GM21381 (cell line): ENCODE results near the gene USP15.
"Not testable (repeated sequence)": the region's sequence is repeated elsewhere in the genome, so short reads cannot be mapped to it uniquely, and the experiment has no call there.

Experiments used
- ATAC-seq: cut with Tn5 transposase; IDR thresholded peaks from one replicate; pipeline ENCODE4 v1.9.1; 2021; ENCODE audit warnings: mild to moderate bottlenecking, moderate library complexity; ENCODE audit not compliant: unreplicated experiment

Gene USP15

DNA sequence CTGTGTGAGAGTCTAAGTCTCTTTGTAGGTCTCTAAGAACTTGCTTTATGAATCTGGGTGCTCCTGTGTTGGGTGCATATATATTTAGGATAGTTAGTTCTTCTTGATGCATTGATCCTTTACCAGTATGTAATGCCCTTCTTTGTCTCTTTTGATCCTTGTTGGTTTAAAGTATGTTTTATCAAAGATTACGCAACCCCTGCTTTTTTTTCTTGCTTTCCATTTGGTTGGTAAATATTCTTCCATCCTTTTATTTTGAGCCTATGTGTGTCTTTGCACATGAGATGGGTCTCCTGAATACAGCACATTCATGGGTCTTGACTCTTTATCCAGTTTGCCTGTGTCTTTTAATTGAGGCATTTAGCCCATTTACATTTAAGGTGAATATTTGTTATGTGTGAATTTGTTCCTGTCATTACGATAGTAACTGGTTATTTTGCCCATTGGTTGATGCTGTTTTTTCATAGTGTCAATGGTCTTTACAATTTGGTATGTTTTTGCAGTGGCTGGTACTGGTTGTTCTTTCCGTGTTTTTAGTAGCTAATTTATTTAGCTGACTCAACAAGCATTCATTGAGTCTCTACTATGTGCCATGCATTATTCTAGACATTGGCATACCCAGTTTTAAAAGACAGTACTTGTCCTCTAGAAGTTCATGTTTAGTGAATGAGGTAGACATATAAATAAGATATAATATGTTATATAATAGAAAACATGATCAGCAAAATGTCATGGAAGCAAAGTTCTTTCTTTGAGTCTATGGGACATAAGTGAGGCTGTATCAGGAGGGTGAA lies 108.4 kb downstream of the USP15 start:
- ATAC-seq: not testable (repeated sequence)

DNA sequence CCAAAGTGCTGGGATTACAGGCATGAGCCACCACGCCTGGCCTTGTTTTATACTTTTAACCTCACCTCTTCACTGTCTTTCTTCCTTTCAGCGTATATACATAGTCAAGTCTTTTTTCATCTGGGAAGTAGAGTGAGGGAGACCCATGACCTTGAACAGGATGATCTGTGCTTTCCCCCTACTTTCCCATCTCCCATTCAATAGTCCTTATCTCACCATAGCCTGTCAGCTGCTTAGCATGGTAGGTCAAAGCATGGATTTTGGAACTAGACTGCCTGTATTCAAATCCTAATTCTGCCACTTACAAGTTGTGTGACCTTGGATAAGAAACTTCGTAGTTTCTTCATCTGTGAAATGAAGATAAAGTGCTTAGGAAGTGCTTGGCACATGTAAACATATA lies 110.0 kb downstream of the USP15 start:
- ATAC-seq: no peak

DNA sequence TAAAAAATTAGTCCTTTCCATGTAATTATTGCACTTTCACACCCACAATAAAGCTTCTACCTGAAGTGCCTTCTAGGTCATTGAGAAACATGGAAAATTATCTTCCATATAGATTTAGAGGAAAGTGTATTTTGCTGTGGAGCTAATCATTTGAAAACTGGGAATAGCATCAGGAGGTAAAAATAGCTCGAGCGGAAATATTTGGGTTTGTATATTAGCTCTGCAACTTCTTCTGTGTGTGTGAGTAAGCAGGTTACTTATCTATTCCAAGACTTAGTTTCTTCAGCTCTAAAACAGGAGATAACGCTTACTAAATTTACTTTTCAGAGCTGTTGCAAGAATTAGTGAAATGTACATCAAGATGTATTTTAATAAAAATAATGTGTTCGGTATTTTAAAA lies 111.5 kb downstream of the USP15 start:
- no peak for ATAC-seq

DNA sequence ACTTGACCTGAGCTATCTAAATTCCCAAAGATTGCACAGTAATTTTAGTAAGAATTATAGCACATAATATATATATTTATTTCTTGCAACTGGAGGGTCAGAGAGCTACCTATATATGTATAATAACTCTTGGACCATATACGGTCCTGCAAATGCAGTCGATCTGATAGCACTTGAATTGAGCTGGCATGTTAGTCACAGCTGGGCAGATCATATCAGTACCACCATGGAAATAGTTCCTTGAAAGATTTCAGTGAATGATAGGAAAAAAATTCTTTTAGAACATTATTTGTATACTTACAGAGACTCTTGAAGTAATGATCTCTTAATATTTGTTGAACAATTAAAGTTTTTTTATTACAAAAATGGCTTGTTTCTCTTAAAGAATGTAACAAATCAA lies 111.9 kb downstream of the USP15 start:
- no peak for ATAC-seq

DNA sequence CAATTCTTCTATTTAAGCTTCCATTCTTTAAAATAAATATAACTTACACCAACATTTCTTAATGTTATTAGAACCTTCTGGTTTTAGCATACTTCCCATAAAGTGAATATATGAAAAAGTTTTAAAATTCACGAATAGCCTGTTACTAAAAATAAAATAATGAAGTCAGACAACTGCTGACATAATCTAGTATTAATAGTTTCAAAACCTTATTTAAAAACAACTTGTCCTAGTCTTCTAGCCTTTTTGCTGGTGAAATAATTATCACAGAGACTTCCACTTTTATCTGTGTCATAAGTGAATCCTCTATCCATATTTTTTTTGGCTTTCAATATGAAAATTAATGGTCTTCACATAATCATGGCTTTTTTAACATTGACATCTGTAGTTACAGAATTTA lies 112.6 kb downstream of the USP15 start:
- ATAC-seq: no peak

DNA sequence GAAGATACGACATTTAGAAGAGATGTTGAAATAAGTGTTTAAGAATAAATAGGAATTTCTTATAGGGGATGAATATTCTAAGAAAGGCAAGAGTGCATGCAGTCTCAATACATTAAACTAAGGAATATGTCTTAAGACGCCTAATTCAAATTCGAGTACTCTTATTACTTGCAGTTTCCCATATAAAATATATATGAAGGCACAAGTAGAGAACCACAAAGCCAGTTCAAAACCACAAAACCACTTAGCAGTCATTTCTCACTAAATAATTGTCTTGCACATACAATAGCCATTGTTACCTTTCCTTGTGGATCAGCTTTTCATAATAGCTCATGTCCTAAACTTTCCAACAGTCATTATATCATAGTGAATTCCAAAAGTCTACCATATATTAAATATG lies 115.4 kb downstream of the USP15 start:
- no peak for ATAC-seq

DNA sequence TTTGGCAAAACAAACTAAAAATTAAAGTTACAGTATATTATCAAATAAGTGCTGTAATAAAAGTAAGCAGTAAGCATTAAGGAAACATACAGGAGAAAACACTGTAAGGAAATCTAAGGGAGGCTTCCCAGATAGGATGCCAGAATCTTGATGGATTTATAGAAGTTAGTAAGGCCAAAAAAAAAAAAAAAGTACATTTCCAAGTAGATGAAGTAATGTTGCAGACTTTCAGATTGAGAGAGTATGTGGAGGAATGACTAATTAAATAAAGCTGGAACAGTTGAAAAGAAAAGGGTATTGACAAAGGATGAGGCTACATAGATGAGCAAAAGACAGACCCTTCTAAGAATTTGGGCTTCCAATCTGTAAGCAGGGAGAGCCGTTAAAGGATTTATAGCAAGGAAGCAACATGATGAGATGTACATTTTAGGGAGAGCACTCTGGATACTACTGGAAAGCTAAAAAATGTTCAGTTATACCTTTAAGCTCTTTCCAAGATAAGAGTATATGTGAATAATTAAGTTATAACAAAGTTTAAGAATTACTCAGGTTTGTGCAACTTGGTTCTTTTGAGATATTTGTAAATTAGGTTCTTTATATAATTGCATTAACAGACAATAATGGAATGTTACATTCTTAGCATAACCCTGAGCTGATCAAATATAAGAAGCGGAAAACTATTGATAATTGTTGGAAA lies 119.0 kb downstream of the USP15 start:
- ATAC-seq: no peak

DNA sequence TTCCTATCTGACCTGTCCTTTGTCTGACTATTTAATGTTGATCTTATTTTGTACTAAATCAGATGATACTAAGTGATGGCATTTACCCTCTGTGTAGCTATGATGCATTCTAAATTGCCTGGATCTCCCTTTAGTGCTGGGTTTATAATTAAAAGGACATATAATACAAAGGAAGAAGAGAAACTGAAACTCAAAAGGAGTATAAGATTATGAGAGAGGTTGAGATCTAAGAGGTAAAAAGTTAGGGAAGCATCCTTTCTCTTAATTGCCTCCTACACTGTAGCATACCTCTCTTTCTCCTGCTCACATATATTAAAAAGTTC lies 119.5 kb downstream of the USP15 start:
- ATAC-seq: no peak

DNA sequence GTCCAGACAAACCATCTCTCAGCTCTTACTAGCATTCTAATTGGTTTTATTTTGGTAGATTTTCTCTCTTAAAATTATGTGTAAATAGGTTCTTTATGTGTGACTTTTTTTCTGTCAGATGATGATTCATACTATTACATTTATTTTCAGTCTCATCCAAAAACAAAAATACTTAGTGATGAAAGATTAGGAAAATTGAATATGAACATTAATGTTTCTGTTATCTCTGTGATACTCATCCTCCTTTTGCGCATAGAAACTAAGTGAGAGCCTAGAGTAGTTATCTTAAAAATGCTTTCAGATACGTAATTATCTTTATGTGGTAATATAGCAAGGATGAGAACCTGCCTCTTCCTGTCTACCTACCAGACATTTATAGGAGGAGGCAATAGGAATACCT lies 122.3 kb downstream of the USP15 start:
- ATAC-seq: no peak

DNA sequence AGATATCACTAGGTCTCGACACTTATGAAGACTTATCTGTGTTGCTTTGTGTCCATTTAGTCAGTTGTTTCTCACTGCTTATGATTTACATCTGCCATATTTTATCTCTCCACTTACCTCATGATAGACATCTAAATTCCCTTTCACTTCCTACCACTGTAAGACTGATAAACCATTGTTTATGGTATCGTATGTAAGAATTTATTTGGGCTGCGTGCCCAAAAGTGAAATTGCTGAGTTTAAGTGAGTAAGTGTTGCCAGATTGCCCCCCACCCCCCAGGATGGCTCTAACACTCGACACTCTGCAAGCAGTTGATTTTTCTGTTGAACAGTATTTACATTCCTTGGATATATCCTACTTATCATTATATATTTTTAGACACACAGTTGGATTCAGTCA lies 136.5 kb downstream of the USP15 start:
- no peak for ATAC-seq

DNA sequence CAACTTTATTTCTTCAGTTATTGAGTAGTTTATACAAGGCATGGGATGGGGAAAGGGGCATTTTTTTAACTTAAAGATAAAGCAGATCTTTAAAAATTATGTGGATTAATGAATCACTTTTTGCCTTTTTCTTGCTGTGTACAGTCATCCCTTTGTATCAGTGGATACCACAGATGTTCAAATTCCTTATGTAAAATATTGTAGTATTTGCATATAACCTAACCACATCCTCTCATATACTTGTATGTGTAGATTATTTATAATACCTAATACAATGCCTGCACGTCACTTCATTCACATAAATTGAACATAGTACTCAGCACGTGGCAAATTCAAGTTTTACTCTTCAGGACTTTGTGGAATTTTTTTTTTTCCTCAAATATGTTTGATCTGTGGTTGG lies 139.9 kb downstream of the USP15 start:
- ATAC-seq: no peak

DNA sequence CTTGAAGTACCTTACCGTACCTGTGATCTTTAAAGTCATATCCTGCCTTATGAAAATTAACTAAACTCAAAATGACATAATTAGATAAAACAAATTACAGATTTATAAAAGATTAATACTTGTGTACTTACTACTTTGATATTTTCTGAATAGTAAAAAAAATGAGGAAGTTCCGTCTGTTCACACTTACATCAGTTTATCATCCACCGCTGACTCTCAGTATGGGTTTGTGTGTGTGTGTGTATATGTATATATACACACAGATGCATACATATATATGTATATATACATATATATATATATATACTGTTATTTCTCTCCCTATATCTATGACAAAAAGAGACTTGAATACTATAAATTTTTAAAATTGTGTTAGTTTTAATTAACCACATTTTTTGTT lies 141.4 kb downstream of the USP15 start:
- no peak for ATAC-seq

DNA sequence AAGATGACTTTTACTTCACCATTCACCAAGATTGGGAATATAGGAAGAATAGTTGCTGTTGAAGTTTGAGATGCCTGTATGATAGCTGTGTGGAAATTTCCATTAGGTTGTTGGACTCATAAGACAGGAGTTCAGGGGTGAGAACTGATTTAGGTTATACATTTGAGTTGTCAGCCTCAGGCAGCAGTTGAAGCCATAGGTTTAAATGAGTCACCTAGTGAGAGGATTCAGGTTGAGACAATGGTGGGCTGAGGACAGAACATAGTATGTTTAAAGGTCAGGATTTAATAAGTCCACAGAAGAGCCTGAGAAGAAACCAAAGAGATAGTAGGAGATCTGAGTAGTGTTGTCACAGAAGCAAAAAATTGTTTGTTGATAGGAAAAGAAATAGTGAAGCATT lies 142.8 kb downstream of the USP15 start:
- ATAC-seq: no peak

DNA sequence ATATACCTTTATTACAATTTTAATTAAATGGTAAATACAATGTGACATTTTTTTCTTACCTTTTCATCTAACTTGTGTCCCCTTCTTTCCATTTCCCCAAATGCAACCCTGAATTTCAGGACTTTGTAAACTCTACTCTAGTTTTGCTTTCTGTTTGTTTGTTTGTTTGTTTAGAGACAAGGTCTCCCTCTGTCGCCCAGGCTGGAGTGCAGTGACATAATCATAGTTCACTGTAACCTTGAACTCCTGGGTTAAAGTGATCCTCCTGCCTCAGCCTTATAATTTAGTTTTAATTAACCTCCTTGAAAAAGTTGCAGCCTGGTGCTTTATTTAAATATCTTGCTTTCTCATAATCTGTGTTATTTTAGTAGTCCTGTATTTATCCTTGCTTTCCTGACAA lies 147.4 kb downstream of the USP15 start:
- no peak for ATAC-seq

DNA sequence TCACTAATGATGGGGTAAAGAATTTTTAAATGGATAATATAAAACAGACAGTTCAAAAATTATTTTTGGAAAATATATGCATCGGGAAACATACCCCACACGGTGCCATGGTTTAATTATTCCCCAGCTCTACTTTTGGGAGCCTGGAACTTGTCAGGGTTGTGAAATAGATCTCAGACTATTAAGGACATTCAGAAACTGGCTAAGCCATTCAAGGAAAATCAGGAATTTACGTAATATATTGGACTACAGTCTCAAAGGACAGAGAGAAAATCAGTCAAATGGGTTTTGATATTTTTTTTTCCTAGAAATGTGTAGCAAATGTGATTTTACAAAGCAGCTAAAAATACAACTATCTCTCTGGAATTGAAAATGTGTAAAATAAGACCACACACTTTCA lies 148.9 kb downstream of the USP15 start:
- ATAC-seq: no peak

DNA sequence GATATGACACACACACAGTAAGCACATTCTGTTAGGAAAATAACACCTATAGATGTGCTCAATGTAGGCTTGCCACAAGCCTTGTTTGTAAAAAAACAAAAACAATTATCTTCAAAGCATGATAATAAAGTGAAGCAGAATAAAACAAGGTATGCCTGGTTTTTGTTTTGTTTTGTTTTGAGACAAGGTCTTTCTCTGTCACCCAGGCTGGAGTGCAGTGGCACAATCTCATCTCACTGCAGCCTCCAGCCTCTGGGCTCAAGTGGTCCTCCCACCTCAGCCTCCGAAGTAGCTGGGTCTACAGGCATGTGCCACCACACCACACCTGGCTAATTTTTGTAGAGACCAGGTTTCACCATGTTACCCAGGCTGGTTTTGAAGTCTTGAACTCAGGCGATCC lies 154.0 kb downstream of the USP15 start:
- ATAC-seq: no peak

DNA sequence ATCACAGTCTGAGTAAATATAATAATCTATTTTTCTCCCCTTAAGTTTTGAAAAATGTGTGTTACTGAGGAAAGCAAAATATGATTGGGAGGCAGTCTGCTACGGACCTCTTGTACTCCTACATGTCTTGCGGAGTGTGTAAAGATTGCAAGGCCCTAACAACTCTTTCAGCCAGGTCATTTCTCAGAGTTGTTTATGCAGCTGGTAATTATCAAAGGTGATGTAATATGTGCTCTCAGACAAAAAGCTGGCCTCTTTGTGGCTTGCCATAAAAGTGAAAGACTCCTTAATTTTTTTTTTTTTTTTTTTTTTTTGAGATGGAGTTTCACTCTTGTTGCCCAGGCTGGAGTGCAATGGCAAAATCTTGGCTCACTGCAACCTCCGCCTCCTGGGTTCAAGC lies 165.9 kb downstream of the USP15 start:
- no peak for ATAC-seq

DNA sequence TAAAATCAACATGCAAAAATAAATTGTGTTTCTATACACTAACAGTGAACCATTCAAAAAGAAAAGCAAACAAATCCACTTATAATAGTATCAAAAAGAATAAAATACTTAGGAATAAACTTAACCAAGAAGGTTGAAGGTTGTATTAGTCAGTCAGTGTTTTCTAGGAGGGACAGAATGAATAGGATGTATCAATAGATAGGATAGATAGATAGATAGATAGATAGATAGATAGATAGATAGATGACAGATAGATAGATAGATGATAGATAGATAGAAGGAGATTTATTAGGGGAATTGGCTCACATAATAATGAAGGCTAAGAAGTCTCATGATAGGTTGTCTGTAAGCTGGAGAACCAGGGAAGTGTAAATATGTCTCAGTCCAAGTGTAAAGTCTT lies 169.3 kb downstream of the USP15 start:
- no peak for ATAC-seq

DNA sequence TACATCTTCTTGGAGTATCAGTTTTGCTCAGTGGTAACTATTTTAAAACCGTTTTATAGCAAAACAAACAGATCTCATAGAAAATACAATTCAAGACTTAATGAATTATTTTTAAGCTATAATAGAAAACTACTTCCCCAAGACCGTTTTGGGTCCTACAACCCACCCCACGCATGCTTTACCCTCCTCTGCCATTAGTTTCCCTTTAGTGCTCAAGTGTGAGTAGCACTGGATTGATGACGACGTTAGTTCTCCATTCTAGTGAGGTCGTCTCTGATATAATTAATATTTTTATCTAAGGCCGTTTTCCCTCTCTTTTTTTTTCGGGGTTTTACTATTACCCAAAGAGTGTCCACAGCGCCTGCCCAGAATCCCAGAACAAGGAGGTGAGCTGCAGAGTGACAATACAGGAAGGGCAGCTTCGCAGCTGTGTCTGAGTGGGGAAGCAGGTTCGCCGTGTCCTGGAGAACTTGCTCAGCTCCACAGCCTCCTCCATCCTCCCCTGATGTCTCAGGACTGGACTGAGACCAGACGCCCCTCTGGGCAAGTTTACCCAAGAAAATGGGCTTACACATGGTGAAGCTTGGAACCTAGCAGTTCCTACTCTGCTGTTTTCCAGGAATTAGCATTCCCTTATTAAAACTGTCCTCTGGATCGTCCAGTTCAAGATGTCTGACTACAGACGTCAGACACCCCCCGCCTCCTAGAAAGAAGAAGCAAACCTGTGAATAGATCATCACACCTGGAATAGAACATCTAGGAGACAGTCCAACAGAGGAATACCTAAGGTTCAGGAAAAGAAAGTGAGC lies 174.5 kb downstream of the USP15 start:
- peak; percentile 24 for ATAC-seq

DNA sequence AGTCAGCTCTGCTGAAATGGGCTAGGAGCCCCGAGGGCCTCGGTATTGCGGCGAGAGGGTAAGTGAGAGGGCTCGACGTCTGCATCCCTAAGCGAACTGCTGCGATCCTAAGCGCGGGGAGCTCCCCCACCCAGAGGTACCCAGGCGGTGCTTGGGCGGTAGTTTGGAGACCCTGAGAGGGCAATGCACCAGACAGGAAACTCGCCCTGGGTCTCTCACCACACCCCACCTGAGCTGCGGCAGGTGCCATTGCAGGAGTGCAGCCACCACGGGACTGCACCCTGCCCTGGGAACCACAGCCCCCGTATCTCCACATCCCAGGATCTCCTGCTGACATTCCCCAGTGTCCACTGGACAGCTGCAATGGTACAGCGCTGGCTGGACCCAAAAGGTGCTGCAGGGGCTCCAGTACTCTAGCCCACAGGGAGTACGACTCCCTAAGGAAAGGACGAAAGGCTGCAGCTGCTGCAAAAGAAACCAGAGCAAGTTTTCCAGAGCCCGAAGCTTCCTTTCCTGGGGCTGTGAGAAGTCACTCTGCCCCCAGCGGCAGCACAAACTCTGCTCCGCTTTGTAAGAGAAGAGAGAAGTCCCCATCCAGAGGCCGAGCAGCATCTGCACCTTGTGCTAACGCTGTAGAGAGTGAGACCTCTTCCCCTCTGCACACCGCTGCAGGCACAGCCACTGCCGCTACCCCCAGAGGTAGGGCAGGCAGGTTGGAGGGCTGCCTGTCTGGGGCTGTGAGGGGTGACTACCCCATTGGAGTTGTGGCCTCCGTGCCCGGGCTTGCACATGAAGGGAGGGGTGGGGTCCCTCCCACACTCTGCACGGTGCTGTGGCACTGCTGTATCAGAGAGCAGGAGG lies 175.3 kb downstream of the USP15 start:
- ATAC-seq: peak; percentile 68

DNA sequence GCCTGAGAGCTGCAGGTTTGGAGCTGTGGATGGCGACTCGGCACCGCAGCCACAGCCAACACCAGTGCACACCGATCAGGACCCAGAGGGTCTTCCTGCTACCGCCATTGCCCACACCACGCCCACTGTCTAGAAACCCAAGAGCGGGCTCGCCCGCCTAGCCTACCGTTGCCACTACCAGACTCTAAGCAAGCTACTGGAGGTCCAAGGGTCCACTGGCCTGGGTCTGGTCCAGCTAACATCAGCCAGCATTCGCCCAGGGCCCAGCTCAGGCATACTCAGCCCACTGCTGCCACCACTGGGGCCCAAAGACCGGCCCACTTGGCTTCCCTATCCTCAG lies 175.9 kb downstream of the USP15 start:
- ATAC-seq: no peak
